ENCODE measurements around the gene FAM114A2. TPM values are rescaled to one million over a fixed set of nuclear protein-coding genes. Genes with fewer than 3 reads are reported as not detected.

FAM114A2 gene
- total and polyA plus RNA-seq, 8 donors, result 33.4 to 37.7 (median 35.3) TPM

GRCh38 chr5:153998768-153999167 is 39.9 kb downstream of the FAM114A2 start:
- Histone ChIP-seq H3K4me1 (peaks cover 0 to 13% of the 10 kb centered on the region in 2 donors), H3K9me3 (no peaks in the 10 kb centered on the region), H3K27ac (no peak overlapping the region), H3K27me3 (no peaks in the 10 kb centered on the region), H3K36me3 (peaks cover 4 to 54% of the 10 kb centered on the region in 2 donors), H3K4me3 (no peak overlapping the region)
- no peak for TF ChIP-seq CTCF (IDR thresholded peaks at IDR 0.05)
- DNase-seq, result no peak
- no peak for ATAC-seq
- intact Hi-C loops (cut with DNase I), result no loop called here

DNA sequence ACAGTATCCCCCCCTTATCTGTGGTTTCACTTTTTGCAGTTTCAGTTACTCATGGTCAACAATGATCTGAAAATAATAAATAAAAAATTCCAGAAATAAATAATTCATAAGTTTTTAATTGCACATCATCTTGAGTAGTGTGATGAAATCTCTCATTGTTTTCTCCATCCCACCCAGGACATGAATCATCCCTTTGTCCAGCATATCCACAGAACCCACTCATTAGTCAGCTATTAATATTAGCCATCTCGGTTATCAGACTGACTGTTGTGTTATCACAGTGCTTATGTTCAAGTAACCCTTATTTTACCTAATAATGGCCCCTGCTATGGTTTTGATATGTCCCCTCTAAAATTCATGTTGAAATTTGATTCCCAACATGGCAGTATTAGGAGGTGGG is 40.7 kb downstream of the FAM114A2 start:
- no peaks in the 10 kb centered on the region for H3K9me3 ChIP-seq
- no peak overlapping the region for H3K4me3 ChIP-seq
- H3K27ac ChIP-seq, result no peak overlapping the region
- ATAC-seq, result no peak
- intact Hi-C loops (cut with DNase I), result no loop called here
- H3K4me1 ChIP-seq, result peaks cover 0 to 11% of the 10 kb centered on the region in 2 donors
- peaks cover 4 to 61% of the 10 kb centered on the region in 2 donors for H3K36me3 ChIP-seq
- no peaks in the 10 kb centered on the region for H3K27me3 ChIP-seq
- DNase-seq, result no peak
- no peak for TF ChIP-seq CTCF (IDR thresholded peaks at IDR 0.05)

DNA sequence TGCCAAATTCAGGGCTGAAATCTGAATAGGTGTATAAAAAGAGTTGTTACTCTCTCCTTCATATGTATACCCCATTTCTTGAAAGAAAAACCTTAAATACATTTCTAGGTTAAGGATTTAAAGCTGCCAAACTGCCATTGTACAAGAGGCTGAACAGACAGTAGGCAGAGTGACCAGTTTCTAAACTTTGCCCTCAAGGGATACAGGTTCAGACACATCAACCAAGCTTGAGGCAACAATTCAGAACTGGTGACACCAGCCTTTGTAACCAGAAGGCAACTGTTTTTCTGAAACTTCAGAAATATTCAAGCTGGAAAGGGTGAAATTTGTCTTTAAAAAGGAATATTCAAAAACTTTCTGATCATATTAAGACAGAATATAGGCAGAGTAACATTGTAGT is 47.5 kb downstream of the FAM114A2 start:
- TF ChIP-seq CTCF (IDR thresholded peaks at IDR 0.05), result no peak
- Histone ChIP-seq H3K27ac (no peak overlapping the region), H3K4me1 (no peaks in the 10 kb centered on the region), H3K4me3 (no peak overlapping the region), H3K9me3 (no peaks in the 10 kb centered on the region), H3K27me3 (no peaks in the 10 kb centered on the region), H3K36me3 (peaks cover 4 to 28% of the 10 kb centered on the region in 2 donors)
- no peak for DNase-seq
- no peak for ATAC-seq
- intact Hi-C loops (cut with DNase I), result no loop called here

DNA sequence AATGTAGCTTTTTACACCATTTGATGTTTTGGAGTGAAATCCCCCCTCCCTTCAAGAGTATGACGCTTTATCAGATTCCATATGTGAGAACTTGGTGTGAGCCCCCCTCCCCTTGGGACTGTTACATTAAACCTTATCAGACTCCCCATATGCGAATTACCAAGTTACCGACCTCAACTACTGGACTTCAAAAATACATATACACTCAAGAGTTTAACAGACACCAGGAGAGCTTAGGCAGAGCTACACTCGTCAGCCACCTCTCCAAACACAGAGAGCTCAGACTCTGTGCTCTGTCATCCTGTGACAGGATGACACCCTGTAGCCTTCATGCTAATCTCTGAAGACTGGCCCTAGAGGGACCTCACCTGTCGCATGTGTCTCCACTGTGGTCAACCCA is 50.2 kb downstream of the FAM114A2 start:
- ATAC-seq, result no peak
- intact Hi-C loops (cut with DNase I), result no loop called here
- no peaks in the 10 kb centered on the region for H3K9me3 ChIP-seq
- no peak for TF ChIP-seq CTCF (IDR thresholded peaks at IDR 0.05)
- H3K27me3 ChIP-seq, result no peaks in the 10 kb centered on the region
- no peak overlapping the region for H3K4me3 ChIP-seq
- no peak overlapping the region for H3K27ac ChIP-seq
- H3K36me3 ChIP-seq, result peaks cover 0 to 16% of the 10 kb centered on the region in 2 donors
- no peaks in the 10 kb centered on the region for H3K4me1 ChIP-seq
- no peak for DNase-seq

DNA sequence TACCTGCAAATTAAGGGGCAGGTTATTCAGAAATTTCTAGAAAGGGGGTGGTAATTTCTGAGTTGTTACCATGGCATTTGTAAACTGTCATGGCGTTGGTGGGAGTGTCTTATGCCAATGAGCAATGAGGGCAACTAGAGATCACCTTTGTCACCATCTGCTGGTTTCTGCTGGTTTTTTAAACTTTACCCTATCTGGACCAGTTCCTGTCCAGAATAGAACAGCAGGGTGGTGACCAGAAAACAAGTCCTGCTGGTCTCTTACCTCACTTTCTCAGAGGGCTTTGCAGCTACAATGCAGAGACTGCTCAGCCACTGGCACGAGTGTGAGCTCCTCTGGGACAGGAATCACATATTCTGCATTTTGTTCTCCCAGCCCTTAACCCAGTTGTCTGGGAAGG is 51.4 kb downstream of the FAM114A2 start:
- ATAC-seq, result no peak

More for the DNA sequence above, 51.4 kb downstream of the FAM114A2 start:
- Histone ChIP-seq H3K4me1 (no peaks in the 10 kb centered on the region), H3K36me3 (peaks cover 0 to 4% of the 10 kb centered on the region in 2 donors), H3K27ac (no peak overlapping the region), H3K27me3 (no peaks in the 10 kb centered on the region), H3K4me3 (no peak overlapping the region), H3K9me3 (no peaks in the 10 kb centered on the region)
- intact Hi-C loops (cut with DNase I), result no loop called here
- DNase-seq, result no peak
- no peak for TF ChIP-seq CTCF (IDR thresholded peaks at IDR 0.05)
